Mononuclear cell (primary cell): ENCODE results near the gene FAT1. TPM values are rescaled to one million over a fixed set of nuclear protein-coding genes. Genes with fewer than 3 reads are reported as not detected.

Experiments
- H3K27me3 ChIP-seq: 2 replicates; pipeline ENCODE4 v1.6.0; 2011; ENCODE audit warnings: low read length, control low read depth; ENCODE audit not compliant: insufficient read depth
- H3K4me1 ChIP-seq: 2 replicates; pipeline ENCODE4 v1.5.1; 2011; ENCODE audit warnings: mild to moderate bottlenecking, low read length, control low read depth; ENCODE audit not compliant: insufficient read depth
- H3K4me3 ChIP-seq: 2 replicates; pipeline ENCODE4 v1.5.1; 2011; ENCODE audit warnings: mild to moderate bottlenecking, low read length, moderate library complexity
- H3K9me3 ChIP-seq: 2 replicates; pipeline ENCODE4 v1.5.1; 2011; ENCODE audit warnings: low read depth, mild to moderate bottlenecking, control low read depth, low read length
- total RNA-seq: library from RNA; depleted of rRNA; stranded (reverse); fragments of >200 nt; gene quantifications from one replicate; pipeline ENCODE4 v1.2.3, GENCODE V29; 2012

FAT1 gene
- total RNA-seq, 1 donor, result 0.10 TPM

- H3K27me3 ChIP-seq, result no peaks in the 10 kb centered on the region
- H3K4me1 ChIP-seq, result no peaks in the 10 kb centered on the region
- no peak overlapping the region for H3K4me3 ChIP-seq
Observed at GRCh38 chr4:186737427-186737826, 13.8 kb upstream of the FAT1 start.

GRCh38 chr4:186736466-186736865 is 12.8 kb upstream of the FAT1 start:
- Histone ChIP-seq H3K4me3 (no peak overlapping the region), H3K9me3 (no peaks in the 10 kb centered on the region), H3K4me1 (no peaks in the 10 kb centered on the region), H3K27me3 (no peaks in the 10 kb centered on the region)

More at GRCh38 chr4:186737427-186737826, 13.8 kb upstream of the FAT1 start:
- no peaks in the 10 kb centered on the region for H3K9me3 ChIP-seq

- H3K27me3 ChIP-seq, result no peaks in the 10 kb centered on the region
- H3K9me3 ChIP-seq, result no peaks in the 10 kb centered on the region
- no peak overlapping the region for H3K4me3 ChIP-seq
- no peaks in the 10 kb centered on the region for H3K4me1 ChIP-seq
Observed at GRCh38 chr4:186734251-186734650, 10.6 kb upstream of the FAT1 start.

GRCh38 chr4:186733778-186734177 is 10.1 kb upstream of the FAT1 start:
- Histone ChIP-seq H3K4me1 (no peaks in the 10 kb centered on the region), H3K4me3 (no peak overlapping the region), H3K27me3 (peaks cover 3% of the 10 kb centered on the region), H3K9me3 (no peaks in the 10 kb centered on the region)

GRCh38 chr4:186730621-186731020 is 7.0 kb upstream of the FAT1 start:
- no peaks in the 10 kb centered on the region for H3K9me3 ChIP-seq
- peaks cover 33% of the 10 kb centered on the region for H3K27me3 ChIP-seq
- no peaks in the 10 kb centered on the region for H3K4me1 ChIP-seq

GRCh38 chr4:186729856-186730255 is 6.2 kb upstream of the FAT1 start:
- Histone ChIP-seq H3K27me3 (peaks cover 41% of the 10 kb centered on the region), H3K9me3 (no peaks in the 10 kb centered on the region), H3K4me1 (no peaks in the 10 kb centered on the region), H3K4me3 (no peak overlapping the region)

More at GRCh38 chr4:186730621-186731020, 7.0 kb upstream of the FAT1 start:
- H3K4me3 ChIP-seq, result no peak overlapping the region

GRCh38 chr4:186728631-186729271 is 5.1 kb upstream of the FAT1 start:
- no peaks in the 10 kb centered on the region for H3K4me1 ChIP-seq
- H3K9me3 ChIP-seq, result no peaks in the 10 kb centered on the region
- no peak overlapping the region for H3K4me3 ChIP-seq
- peaks cover 52% of the 10 kb centered on the region for H3K27me3 ChIP-seq

- H3K4me1 ChIP-seq, result no peaks in the 10 kb centered on the region
- no peaks in the 10 kb centered on the region for H3K9me3 ChIP-seq
- no peak overlapping the region for H3K4me3 ChIP-seq
- H3K27me3 ChIP-seq, result peaks cover 55% of the 10 kb centered on the region
Observed at GRCh38 chr4:186727977-186728519, 4.4 kb upstream of the FAT1 start.

- Histone ChIP-seq H3K27me3 (peaks cover 62% of the 10 kb centered on the region), H3K4me1 (no peaks in the 10 kb centered on the region), H3K9me3 (no peaks in the 10 kb centered on the region), H3K4me3 (no peak overlapping the region)
Observed at GRCh38 chr4:186727169-186727976, 3.7 kb upstream of the FAT1 start.

GRCh38 chr4:186726426-186727168 is 2.9 kb upstream of the FAT1 start:
- Histone ChIP-seq H3K27me3 (peaks cover 70% of the 10 kb centered on the region), H3K4me1 (no peaks in the 10 kb centered on the region), H3K4me3 (no peak overlapping the region)

GRCh38 chr4:186725469-186726425 is 2.1 kb upstream of the FAT1 start:
- H3K27me3 ChIP-seq, result peaks cover 75% of the 10 kb centered on the region
- no peaks in the 10 kb centered on the region for H3K9me3 ChIP-seq
- no peaks in the 10 kb centered on the region for H3K4me1 ChIP-seq
- H3K4me3 ChIP-seq, result no peak overlapping the region

More at GRCh38 chr4:186726426-186727168, 2.9 kb upstream of the FAT1 start:
- no peaks in the 10 kb centered on the region for H3K9me3 ChIP-seq

- H3K27me3 ChIP-seq, result peaks cover 75% of the 10 kb centered on the region
- no peaks in the 10 kb centered on the region for H3K4me1 ChIP-seq
- H3K4me3 ChIP-seq, result no peak overlapping the region
- peaks cover 5% of the 10 kb centered on the region for H3K9me3 ChIP-seq
Observed at GRCh38 chr4:186724864-186725468, 1.3 kb upstream of the FAT1 start.

- Histone ChIP-seq H3K27me3 (peaks cover 75% of the 10 kb centered on the region), H3K4me3 (no peak overlapping the region)
Observed at GRCh38 chr4:186724058-186724863, 605 bp upstream of the FAT1 start.

More at GRCh38 chr4:186724058-186724863, 605 bp upstream of the FAT1 start:
- peaks cover 11% of the 10 kb centered on the region for H3K9me3 ChIP-seq
- H3K4me1 ChIP-seq, result no peaks in the 10 kb centered on the region
